HG03095 (cell line): ENCODE measurements around the gene TNIP1.

Source experiments
- ATAC-seq: cut with Tn5 transposase; IDR thresholded peaks from one replicate; pipeline ENCODE4 v1.9.1; 2021; ENCODE audit warnings: moderate library complexity; ENCODE audit not compliant: unreplicated experiment

Gene TNIP1

GRCh38 chr5:151003503-151003860 lies 77.4 kb downstream of the TNIP1 start:
- ATAC-seq: no peak

- ATAC-seq: no peak
These were observed 77.9 kb downstream of the TNIP1 start for GRCh38 chr5:151002681-151003502.

GRCh38 chr5:151002250-151002649 lies 78.6 kb downstream of the TNIP1 start:
- ATAC-seq: no peak

GRCh38 chr5:151001436-151001835 lies 79.4 kb downstream of the TNIP1 start:
- no peak for ATAC-seq

- ATAC-seq: no peak
These were observed 81.0 kb downstream of the TNIP1 start for GRCh38 chr5:150999704-151000442.

GRCh38 chr5:150993826-150994412 lies 86.9 kb downstream of the TNIP1 start:
- no peak for ATAC-seq

- no peak for ATAC-seq
These were observed 87.4 kb downstream of the TNIP1 start for GRCh38 chr5:150993422-150993821.

- no peak for ATAC-seq
These were observed 88.1 kb downstream of the TNIP1 start for GRCh38 chr5:150992705-150993104.

- no peak for ATAC-seq
These were observed 91.1 kb downstream of the TNIP1 start for GRCh38 chr5:150989695-150990094.

GRCh38 chr5:150987746-150988145 lies 93.1 kb downstream of the TNIP1 start:
- no peak for ATAC-seq
